ENCODE results near the gene MED13L. TPM values are rescaled to one million over a fixed set of nuclear protein-coding genes. Genes with fewer than 3 reads are reported as not detected.
"Not testable (repeated sequence)": the region's sequence is repeated elsewhere in the genome, so short reads cannot be mapped to it uniquely, and the experiment has no call there.

Gene MED13L
- total RNA-seq, 1 experiment from 2014 or later: 37.8 TPM

DNA sequence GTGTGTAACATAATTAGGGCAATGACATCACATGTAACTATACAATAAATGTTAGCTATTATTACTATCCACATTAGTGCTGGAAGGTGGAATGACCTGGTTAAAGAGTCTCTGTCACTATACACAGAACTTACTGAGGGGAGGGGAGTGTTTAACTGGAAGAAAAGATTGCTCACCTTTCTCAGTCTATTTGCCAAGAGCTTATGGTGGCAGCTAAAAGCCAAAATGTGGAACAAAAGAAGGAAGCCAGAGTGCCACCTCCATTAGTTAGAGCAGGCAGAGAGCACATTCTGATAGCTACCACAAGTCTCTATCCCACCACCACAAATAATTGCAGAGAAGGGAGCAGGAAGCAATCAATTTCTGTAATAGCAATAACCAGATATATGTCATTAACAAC lies 124.4 kb downstream of the MED13L start:
- DNase-seq (ENCODE audit: low spot score): no peak

- DNase-seq (ENCODE audit: low spot score): peak; percentile 70
Observed at GRCh38 chr12:116152268-116152667, 125.2 kb downstream of the MED13L start.

GRCh38 chr12:116150452-116150851 lies 127.0 kb downstream of the MED13L start:
- DNase-seq (ENCODE audit: low spot score): no peak

GRCh38 chr12:116150001-116150400 lies 127.5 kb downstream of the MED13L start:
- no peak for DNase-seq (ENCODE audit: low spot score)

- no peak for DNase-seq (ENCODE audit: low spot score)
Observed at GRCh38 chr12:116148844-116149243, 128.6 kb downstream of the MED13L start.

GRCh38 chr12:116146386-116146785 lies 131.1 kb downstream of the MED13L start:
- DNase-seq (ENCODE audit: low spot score): peak; percentile 68

DNA sequence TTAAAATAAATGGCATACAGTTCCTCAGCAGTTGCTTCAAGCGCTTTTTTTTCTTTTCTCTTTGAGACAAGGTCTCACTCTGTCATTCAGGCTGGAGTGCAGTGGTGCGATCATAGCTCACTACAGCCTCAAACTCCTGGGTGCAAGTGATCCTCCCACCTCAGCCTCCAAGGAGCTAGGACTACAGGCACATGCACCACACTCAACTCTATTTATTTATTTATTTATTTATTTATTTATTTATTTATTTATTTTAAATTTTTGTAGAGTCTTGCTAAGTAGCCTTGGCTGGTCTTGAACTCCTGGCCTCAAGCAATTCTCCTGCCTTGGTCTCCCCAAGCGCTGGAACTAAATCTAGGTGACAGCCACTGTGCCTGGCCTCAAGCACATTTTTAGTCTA lies 132.0 kb downstream of the MED13L start:
- no peak for DNase-seq (ENCODE audit: low spot score)

DNA sequence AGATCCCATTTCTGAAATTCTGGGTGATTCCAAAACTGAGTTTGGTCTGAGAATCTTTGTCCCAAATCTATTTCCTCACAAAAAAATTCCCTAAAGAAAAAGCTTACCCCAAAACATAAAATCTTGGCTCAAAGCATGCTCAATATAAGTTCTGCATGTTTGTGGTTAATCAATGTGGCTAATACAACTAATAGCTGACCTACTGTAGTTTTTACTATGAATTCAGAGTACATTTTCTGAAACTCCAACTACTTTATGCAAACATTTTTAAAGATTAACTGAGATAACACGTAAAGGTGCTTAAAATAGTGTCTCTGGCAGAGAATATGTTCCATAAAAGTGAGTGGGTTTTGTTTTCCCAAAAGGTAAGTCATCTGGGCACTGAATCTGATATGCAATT lies 133.1 kb downstream of the MED13L start:
- DNase-seq (ENCODE audit: low spot score): no peak

GRCh38 chr12:116143909-116144308 lies 133.6 kb downstream of the MED13L start:
- peak; percentile 41 for DNase-seq (ENCODE audit: low spot score)

GRCh38 chr12:116142936-116143898 lies 134.3 kb downstream of the MED13L start:
- peak; percentile 95 for DNase-seq (ENCODE audit: low spot score)

DNA sequence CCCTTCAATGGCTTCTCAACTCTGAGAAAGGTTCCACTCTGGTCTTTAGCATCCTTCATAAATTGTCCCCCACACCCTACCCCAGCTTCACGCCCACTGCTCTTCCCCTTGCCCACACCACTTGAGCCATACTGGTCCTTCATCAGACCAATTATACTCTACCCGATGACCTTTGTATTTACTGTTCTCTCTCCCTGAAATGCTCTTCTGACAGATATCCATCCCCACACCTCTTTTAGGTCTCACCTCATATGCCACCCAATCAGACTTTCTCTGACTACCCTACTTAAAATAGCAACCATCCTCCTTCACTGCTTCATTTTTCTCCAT lies 135.7 kb downstream of the MED13L start:
- no peak for DNase-seq (ENCODE audit: low spot score)

GRCh38 chr12:116141110-116141832 lies 136.2 kb downstream of the MED13L start:
- no peak for DNase-seq (ENCODE audit: low spot score)

DNA sequence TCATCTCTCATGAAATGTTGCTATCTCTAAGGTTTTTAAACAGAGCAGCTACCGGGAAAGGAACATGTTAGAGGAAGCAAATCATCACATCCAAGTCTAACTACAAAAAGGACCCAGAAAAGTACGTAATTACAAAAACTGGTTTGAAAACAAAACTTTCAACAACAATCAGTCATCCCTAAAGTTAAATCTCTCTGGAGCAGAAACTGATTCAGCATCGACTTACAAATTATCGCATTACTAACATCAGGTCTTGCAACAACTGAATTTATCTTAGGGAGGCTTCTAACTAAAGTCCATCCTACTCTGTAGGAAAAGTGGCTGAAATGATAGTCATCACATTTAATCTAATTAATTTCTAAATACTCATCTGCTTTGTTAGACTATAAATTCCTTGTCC lies 137.0 kb downstream of the MED13L start:
- DNase-seq (ENCODE audit: low spot score): no peak

DNA sequence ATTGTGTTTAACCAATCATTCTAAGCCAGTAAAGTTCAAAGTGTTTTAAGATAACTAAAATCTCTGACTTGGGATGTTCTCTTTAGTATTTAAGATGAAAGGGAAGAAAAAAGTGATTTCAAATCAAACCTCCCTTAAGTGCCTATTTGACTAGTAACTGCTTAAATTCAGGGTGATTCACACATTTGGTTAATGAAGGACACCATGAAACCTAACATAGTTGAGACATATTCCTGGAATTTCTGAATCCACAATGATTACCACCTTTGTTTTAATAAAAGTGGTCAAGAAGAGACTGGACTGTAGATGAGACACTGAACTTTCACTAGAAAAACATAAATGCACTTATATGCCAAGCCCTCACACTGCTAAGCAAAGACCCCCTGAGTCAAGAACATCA lies 138.7 kb downstream of the MED13L start:
- no peak for DNase-seq (ENCODE audit: low spot score)

GRCh38 chr12:116138364-116138763 lies 139.1 kb downstream of the MED13L start:
- DNase-seq (ENCODE audit: low spot score): peak; percentile 38

GRCh38 chr12:116137318-116137717 lies 140.2 kb downstream of the MED13L start:
- no peak for DNase-seq (ENCODE audit: low spot score)

- DNase-seq (ENCODE audit: low spot score): peak; percentile 42
Observed at GRCh38 chr12:116136340-116136739, 141.2 kb downstream of the MED13L start.

- peak; percentile 59 for DNase-seq (ENCODE audit: low spot score)
Observed at GRCh38 chr12:116135209-116135930, 142.1 kb downstream of the MED13L start.

DNA sequence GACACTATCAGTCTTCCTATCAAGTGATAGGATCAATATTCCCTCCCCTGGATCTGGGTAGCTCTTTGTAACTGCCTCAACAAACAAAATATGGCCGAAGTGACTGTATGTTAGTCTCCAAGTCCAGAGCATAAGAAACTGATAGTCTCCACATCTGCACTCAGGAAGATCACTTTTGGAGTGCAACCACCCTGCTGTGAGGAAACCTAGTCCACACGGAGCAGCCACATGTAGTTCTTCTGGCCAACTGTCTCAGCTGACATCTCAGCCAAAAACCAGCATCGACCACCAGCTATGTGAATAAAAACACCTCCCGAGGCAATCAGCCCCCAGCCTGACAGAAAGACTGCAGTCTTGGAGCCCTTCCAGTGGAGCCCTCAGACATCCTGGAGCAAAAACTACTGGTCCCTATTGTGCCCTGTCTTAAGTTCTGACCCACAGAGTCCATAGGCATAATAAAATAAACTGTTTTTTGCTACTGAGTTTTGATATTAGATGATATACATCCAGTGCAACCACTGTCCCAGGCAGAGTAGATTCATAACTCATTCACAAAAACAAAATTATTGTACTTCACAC lies 143.8 kb downstream of the MED13L start:
- no peak for DNase-seq (ENCODE audit: low spot score)

DNA sequence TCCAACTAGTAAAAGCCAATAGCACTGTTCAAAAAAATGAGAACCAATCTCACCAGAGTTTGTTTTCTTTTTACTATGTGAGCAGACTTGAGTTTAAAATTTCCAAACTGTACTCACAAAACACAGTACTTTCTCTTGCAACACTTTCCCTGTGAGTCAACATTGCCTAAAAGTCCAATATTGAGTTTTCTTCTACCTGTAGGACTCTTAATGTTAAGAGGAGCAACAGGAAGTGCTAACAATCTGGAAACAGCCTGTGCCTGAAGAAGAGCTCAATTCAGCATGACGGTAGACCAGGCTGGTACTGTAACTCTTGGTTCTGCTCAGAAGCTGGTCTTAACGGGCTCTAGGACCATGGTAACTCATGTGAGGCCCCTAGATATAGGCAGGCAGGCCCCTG lies 144.3 kb downstream of the MED13L start:
- DNase-seq (ENCODE audit: low spot score): no peak

DNA sequence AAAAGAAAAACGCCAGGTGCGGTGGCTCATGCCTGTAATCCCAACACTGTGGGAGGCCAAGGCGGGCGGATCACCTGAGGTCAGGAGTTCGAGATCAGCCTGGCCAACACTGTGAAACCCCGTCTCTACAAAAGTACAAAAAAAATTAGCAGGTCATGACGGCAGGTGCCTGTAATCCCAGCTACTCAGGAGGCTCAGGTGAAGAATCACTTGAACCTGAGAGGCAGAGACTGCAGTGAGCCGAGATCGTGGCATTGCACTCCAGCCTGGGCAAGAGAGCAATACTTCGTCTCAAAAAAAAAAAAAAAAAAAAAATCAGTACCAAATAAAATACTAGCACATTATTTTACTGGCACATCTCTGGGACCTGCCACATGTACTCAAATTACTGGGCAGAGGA lies 145.5 kb downstream of the MED13L start:
- not testable (repeated sequence) for DNase-seq (ENCODE audit: low spot score)

- DNase-seq (ENCODE audit: low spot score): no peak
Observed at GRCh38 chr12:116131176-116131575, 146.3 kb downstream of the MED13L start.

Data from A172 (cell line).